Measurements from ENCODE around the gene WDR82.

DNA sequence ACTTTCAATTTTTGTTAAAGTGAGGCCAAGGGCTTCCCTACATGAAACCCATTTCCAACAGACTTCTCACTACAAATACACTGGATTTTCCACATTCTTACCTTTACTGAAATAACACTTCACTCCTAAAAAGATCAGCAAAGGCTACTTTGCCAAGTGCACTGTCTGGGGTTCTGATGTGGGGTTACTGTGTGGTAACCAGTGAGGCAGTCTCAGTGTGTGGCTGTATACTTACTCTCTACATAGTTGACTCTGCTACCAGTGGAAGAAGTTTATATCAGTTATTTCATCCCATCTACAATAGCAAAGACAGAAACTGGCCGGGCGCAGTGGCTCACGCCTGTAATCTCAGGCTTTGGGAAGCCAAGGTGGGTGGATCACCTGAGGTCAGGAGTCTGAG is 5.6 kb downstream of the WDR82 start:
- TF ChIP-seq, protein P1, sequence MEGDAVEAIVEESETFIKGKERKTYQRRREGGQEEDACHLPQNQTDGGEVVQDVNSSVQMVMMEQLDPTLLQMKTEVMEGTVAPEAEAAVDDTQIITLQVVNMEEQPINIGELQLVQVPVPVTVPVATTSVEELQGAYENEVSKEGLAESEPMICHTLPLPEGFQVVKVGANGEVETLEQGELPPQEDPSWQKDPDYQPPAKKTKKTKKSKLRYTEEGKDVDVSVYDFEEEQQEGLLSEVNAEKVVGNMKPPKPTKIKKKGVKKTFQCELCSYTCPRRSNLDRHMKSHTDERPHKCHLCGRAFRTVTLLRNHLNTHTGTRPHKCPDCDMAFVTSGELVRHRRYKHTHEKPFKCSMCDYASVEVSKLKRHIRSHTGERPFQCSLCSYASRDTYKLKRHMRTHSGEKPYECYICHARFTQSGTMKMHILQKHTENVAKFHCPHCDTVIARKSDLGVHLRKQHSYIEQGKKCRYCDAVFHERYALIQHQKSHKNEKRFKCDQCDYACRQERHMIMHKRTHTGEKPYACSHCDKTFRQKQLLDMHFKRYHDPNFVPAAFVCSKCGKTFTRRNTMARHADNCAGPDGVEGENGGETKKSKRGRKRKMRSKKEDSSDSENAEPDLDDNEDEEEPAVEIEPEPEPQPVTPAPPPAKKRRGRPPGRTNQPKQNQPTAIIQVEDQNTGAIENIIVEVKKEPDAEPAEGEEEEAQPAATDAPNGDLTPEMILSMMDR (IDR thresholded peaks at IDR 0.05), result no peak
- no peak for TF ChIP-seq POLR2A (IDR thresholded peaks at IDR 0.05)

Data from uterus (tissue), 2 donors.